Stimulated activated CD8-positive, alpha-beta memory T cell treated with anti-CD3 and anti-CD28 coated beads, Interleukin-7, amount 100 ng/mL, for 24 hours (primary cell): Measurements from ENCODE around the gene SLC11A1.

Source experiments
- DNase-seq: peaks from one replicate; pipeline ENCODE4 v3.0.0-alpha.2; 2020; ENCODE audit warnings: low read depth

Gene SLC11A1

GRCh38 chr2:218381916-218382366 lies at the start of gene SLC11A1:
SLC11A1 (plus strand) TSS chr2:218382273; CDS start chr2:218382369, 96 bp downstream.
- DNase-seq: no peak

GRCh38 chr2:218332288-218332687 lies 49.8 kb upstream of the SLC11A1 start:
- DNase-seq: no peak

- no peak for DNase-seq
Observed at GRCh38 chr2:218332920-218333645, 49.0 kb upstream of the SLC11A1 start.

GRCh38 chr2:218334531-218334930 lies 47.5 kb upstream of the SLC11A1 start:
- DNase-seq: no peak

- DNase-seq: no peak
Observed at GRCh38 chr2:218340656-218341055, 41.4 kb upstream of the SLC11A1 start.

GRCh38 chr2:218341381-218341780 lies 40.7 kb upstream of the SLC11A1 start:
- no peak for DNase-seq

- no peak for DNase-seq
Observed at GRCh38 chr2:218342837-218343236, 39.2 kb upstream of the SLC11A1 start.

- DNase-seq: no peak
Observed at GRCh38 chr2:218343591-218343990, 38.5 kb upstream of the SLC11A1 start.

GRCh38 chr2:218344090-218344754 lies 37.9 kb upstream of the SLC11A1 start:
- no peak for DNase-seq

GRCh38 chr2:218344755-218345417 lies 37.2 kb upstream of the SLC11A1 start:
- no peak for DNase-seq

GRCh38 chr2:218345491-218346236 lies 36.4 kb upstream of the SLC11A1 start:
- no peak for DNase-seq

GRCh38 chr2:218347172-218347571 lies 34.9 kb upstream of the SLC11A1 start:
- no peak for DNase-seq

GRCh38 chr2:218354045-218354444 lies 28.0 kb upstream of the SLC11A1 start:
- no peak for DNase-seq

- DNase-seq: no peak
Observed at GRCh38 chr2:218354850-218355443, 27.1 kb upstream of the SLC11A1 start.

GRCh38 chr2:218357236-218358177 lies 24.6 kb upstream of the SLC11A1 start:
- no peak for DNase-seq

GRCh38 chr2:218360453-218360852 lies 21.6 kb upstream of the SLC11A1 start:
- no peak for DNase-seq

GRCh38 chr2:218362606-218363005 lies 19.5 kb upstream of the SLC11A1 start:
- no peak for DNase-seq

GRCh38 chr2:218363736-218364135 lies 18.3 kb upstream of the SLC11A1 start:
- no peak for DNase-seq

GRCh38 chr2:218364196-218364595 lies 17.9 kb upstream of the SLC11A1 start:
- DNase-seq: no peak

GRCh38 chr2:218366621-218367414 lies 15.3 kb upstream of the SLC11A1 start:
- DNase-seq: no peak
